IMR-90 (cell line): ENCODE results near the gene ASXL1. TPM values are rescaled to one million over a fixed set of nuclear protein-coding genes. Genes with fewer than 3 reads are reported as not detected.

ENCODE experiments used
- ATAC-seq: fragments of 200-7000 bp; cut with Tn5 transposase; 2 replicates; pipeline ENCODE4 v1.9.1; 2020; ENCODE audit warnings: low read depth, mild to moderate bottlenecking, moderate library complexity
- BruUV-seq: library from RNA; stranded (reverse); fragments of 400-500 nt; replicated peaks from 2 replicates; lab custom pipeline; 2021; lab: Mats Ljungman, UMichigan
- CTCF ChIA-PET: fragments of 300-600 bp; formaldehyde crosslinking; extraction: SDS; loops from one replicate; lab custom pipeline; 2021; ENCODE audit warnings: antibody characterized with exemption; lab: Yijun Ruan, JAX
- POLR2A ChIA-PET: fragments of 300-600 bp; sonication (Branson Sonifier 250); formaldehyde crosslinking; loops from one replicate; lab custom pipeline; 2022; ENCODE audit warnings: antibody characterized with exemption; ENCODE audit not compliant: unreplicated experiment; lab: Charles Lee
- DNase-seq: peaks from one replicate; pipeline ENCODE4 v3.0.0; 2013
- H2AFZ ChIP-seq: replicated peaks from 2 replicates; pipeline ENCODE3; 2013; ENCODE audit warnings: low read length, mild to moderate bottlenecking; ENCODE audit not compliant: poor library complexity
- H2AK5ac ChIP-seq: 2 replicates; pipeline ENCODE4 v1.6.1; 2013; ENCODE audit warnings: low read depth, low read length, inconsistent platforms
- H2AK9ac ChIP-seq: replicated peaks from 2 replicates; pipeline ENCODE3; 2013; ENCODE audit warnings: mild to moderate bottlenecking, low read depth, low read length, moderate library complexity; ENCODE audit not compliant: poor library complexity
- H2BK120ac ChIP-seq: 2 replicates; pipeline ENCODE4 v1.6.1; 2013; ENCODE audit warnings: low read depth, low read length, inconsistent platforms
- H2BK15ac ChIP-seq: 3 replicates; pipeline ENCODE4 v1.6.1; 2013; ENCODE audit warnings: low read depth, low read length, inconsistent platforms
- H2BK20ac ChIP-seq: 2 replicates; pipeline ENCODE4 v1.6.1; 2013; ENCODE audit warnings: low read depth, mild to moderate bottlenecking, inconsistent platforms, low read length, moderate library complexity
- H2BK5ac ChIP-seq: 2 replicates; pipeline ENCODE4 v1.6.1; 2013; ENCODE audit warnings: mild to moderate bottlenecking, low read depth, low read length, inconsistent platforms; ENCODE audit not compliant: poor library complexity, severe bottlenecking
- H3K14ac ChIP-seq: replicated peaks from 2 replicates; pipeline ENCODE4 v1.6.1; 2013; ENCODE audit warnings: low read depth, low read length, inconsistent platforms
- H3K18ac ChIP-seq: 2 replicates; pipeline ENCODE4 v1.6.1; 2013; ENCODE audit warnings: low read depth, low read length, control low read depth
- H3K23ac ChIP-seq: 2 replicates; pipeline ENCODE4 v1.6.1; 2013; ENCODE audit warnings: low read depth, low read length, inconsistent platforms
- H3K27ac ChIP-seq: 2 replicates; pipeline ENCODE4 v1.5.1; 2013; ENCODE audit warnings: mild to moderate bottlenecking, control low read depth, low read length; ENCODE audit not compliant: insufficient read depth
- H3K27me3 ChIP-seq: 2 replicates; pipeline ENCODE4 v1.6.1; 2013; ENCODE audit warnings: low read length; ENCODE audit not compliant: control insufficient read depth, insufficient read depth
- H3K36me3 ChIP-seq: 2 replicates; pipeline ENCODE4 v1.6.1; 2013; ENCODE audit warnings: low read length, mixed read lengths; ENCODE audit not compliant: control insufficient read depth, insufficient read depth
- H3K4ac ChIP-seq: 2 replicates; pipeline ENCODE4 v1.6.1; 2013; ENCODE audit warnings: low read depth, low read length, inconsistent platforms
- H3K4me1 ChIP-seq: 2 replicates; pipeline ENCODE4 v1.6.1; 2013; ENCODE audit warnings: low read length, mixed read lengths; ENCODE audit not compliant: control insufficient read depth, insufficient read depth
- H3K4me2 ChIP-seq: 2 replicates; pipeline ENCODE4 v1.6.1; 2013; ENCODE audit warnings: low read depth, mild to moderate bottlenecking, control low read depth, low read length, moderate library complexity
- H3K4me3 ChIP-seq: 2 replicates; pipeline ENCODE4 v1.5.1; 2013; ENCODE audit warnings: low read depth, mild to moderate bottlenecking, control low read depth, low read length, moderate library complexity; ENCODE audit not compliant: insufficient read depth
- H3K56ac ChIP-seq: 2 replicates; pipeline ENCODE4 v1.6.1; 2013; ENCODE audit warnings: low read length, inconsistent platforms; ENCODE audit not compliant: insufficient read depth; ENCODE audit errors: extremely low read depth
- H3K79me1 ChIP-seq, 2 experiments: 2 replicates each; pipeline ENCODE4 v1.6.1; 2013; ENCODE audit warnings: low read length in 2 of 2, inconsistent platforms in 1 of 2, low read depth in 1 of 2
- H3K9ac ChIP-seq: 2 replicates; pipeline ENCODE4 v1.6.1; 2013; ENCODE audit warnings: low read depth, low read length, control low read depth
- H3K9me1 ChIP-seq: 2 replicates; pipeline ENCODE4 v1.6.1; 2013; ENCODE audit warnings: low read length, inconsistent platforms; ENCODE audit not compliant: insufficient read depth
- H3K9me3 ChIP-seq: 2 replicates; pipeline ENCODE4 v1.6.1; 2013; ENCODE audit warnings: low read length; ENCODE audit not compliant: control insufficient read depth, insufficient read depth
- H4K20me1 ChIP-seq: 2 replicates; pipeline ENCODE4 v1.6.1; 2013; ENCODE audit warnings: low read length, inconsistent platforms; ENCODE audit not compliant: insufficient read depth
- H4K5ac ChIP-seq: 2 replicates; pipeline ENCODE4 v1.6.1; 2013; ENCODE audit warnings: mild to moderate bottlenecking, low read depth, low read length, control low read depth
- H4K8ac ChIP-seq, 2 experiments: 2 replicates each; pipeline ENCODE4 v1.6.1; 2013; ENCODE audit warnings: low read depth in 2 of 2, low read length in 2 of 2, control low read depth in 1 of 2, inconsistent platforms in 1 of 2
- H4K91ac ChIP-seq: 2 replicates; pipeline ENCODE4 v1.6.1; 2013; ENCODE audit warnings: low read depth, low read length, inconsistent platforms; ENCODE audit not compliant: insufficient read depth
- BHLHE40 ChIP-seq: fragments of 150-350 bp; IDR thresholded peaks from 2 replicates; pipeline ENCODE4 v1.6.1; 2016; ENCODE audit warnings: mild to moderate bottlenecking, low read depth, low read length
- CEBPB ChIP-seq: IDR thresholded peaks from 2 replicates; pipeline ENCODE4 v1.6.1; 2012; ENCODE audit warnings: low read depth, low read length, improper control_type of control experiment
- CHD1 ChIP-seq: IDR thresholded peaks from 2 replicates; pipeline ENCODE4 v1.6.1; 2012; ENCODE audit warnings: low read depth, low read length, improper control_type of control experiment
- CTCF ChIP-seq: conservative IDR thresholded peaks from 2 replicates; pipeline ENCODE4 v1.5.1; 2012; ENCODE audit warnings: mild to moderate bottlenecking, low read depth, low read length, improper control_type of control experiment
- FOS ChIP-seq: fragments of 150-350 bp; IDR thresholded peaks from 2 replicates; pipeline ENCODE4 v1.6.1; 2016; ENCODE audit warnings: low read depth, low read length
- MAFK ChIP-seq: IDR thresholded peaks from 2 replicates; pipeline ENCODE4 v1.6.1; 2012; ENCODE audit warnings: low read depth, low read length, improper control_type of control experiment
- MAZ ChIP-seq: IDR thresholded peaks from 2 replicates; pipeline ENCODE4 v1.6.1; 2012; ENCODE audit warnings: low read depth, mild to moderate bottlenecking, low read length, improper control_type of control experiment, moderate library complexity, borderline replicate concordance
- MXI1 ChIP-seq: IDR thresholded peaks from 2 replicates; pipeline ENCODE4 v1.6.1; 2012; ENCODE audit warnings: low read depth, mild to moderate bottlenecking, low read length, moderate library complexity, borderline replicate concordance
- NFE2L2 ChIP-seq: fragments of 150-350 bp; IDR thresholded peaks from 2 replicates; pipeline ENCODE4 v1.6.1; 2016; ENCODE audit warnings: low read depth, mild to moderate bottlenecking, low read length
- POLR2A ChIP-seq: IDR thresholded peaks from 2 replicates; pipeline ENCODE4 v1.6.1; 2012; ENCODE audit warnings: mild to moderate bottlenecking, low read depth, low read length
- RCOR1 ChIP-seq: IDR thresholded peaks from 2 replicates; pipeline ENCODE4 v1.6.1; 2012; ENCODE audit warnings: mild to moderate bottlenecking, low read length, improper control_type of control experiment; ENCODE audit not compliant: insufficient replicate concordance
- RFX5 ChIP-seq: IDR thresholded peaks from 2 replicates; pipeline ENCODE4 v1.8.0; 2012; ENCODE audit warnings: low read depth, mild to moderate bottlenecking, low read length, moderate library complexity
- SMC3 ChIP-seq: fragments of 150-350 bp; IDR thresholded peaks from 2 replicates; pipeline ENCODE4 v1.6.1; 2016; ENCODE audit warnings: low read depth, mild to moderate bottlenecking, antibody characterized with exemption, low read length, moderate library complexity
- USF2 ChIP-seq: fragments of 150-350 bp; IDR thresholded peaks from 2 replicates; pipeline ENCODE4 v1.6.1; 2017; ENCODE audit warnings: mild to moderate bottlenecking, antibody characterized with exemption, low read length, low read depth
- WGBS, 2 experiments: methylation state at CpG; one replicate each; pipeline versions ENCODE4 v1.1.5 to v1.1.7; 2013; ENCODE audit warnings: missing lambda C conversion rate in 2 of 2; ENCODE audit not compliant: insufficient read length in 1 of 2; ENCODE audit errors: extremely low coverage in 2 of 2; 5-methylcytosine and 5-hydroxymethylcytosine counted together
- dilution Hi-C: fragments of 300-500 bp; cut with HindIII; formaldehyde crosslinking; loops from one replicate; pipeline ENCODE4 v1.14.3; 2018; ENCODE audit warnings: low sequenced_read_pairs; ENCODE audit not compliant: unreplicated experiment
- in situ Hi-C: fragments of 300-500 bp; cut with MboI; formaldehyde crosslinking; loops from 3 replicates; pipeline ENCODE4 v1.14.3; 2019; ENCODE audit warnings: low sequenced_read_pairs, inconsistent platforms, mixed read lengths
- intact Hi-C: fragments of 100-400 bp; cut with micrococcal nuclease; formaldehyde crosslinking; loops from 2 replicates; pipeline ENCODE4 v1.10.0; 2022
- polyA plus RNA-seq, 3 experiments: library from polyadenylated mRNA; depleted of rRNA; stranded (reverse); fragments of >200 nt; gene quantifications; 2 replicates each; pipeline ENCODE4 v1.2.3, GENCODE V29; 2012; ENCODE audit warnings: low replicate concordance in 1 of 3
- total RNA-seq: library from RNA; depleted of rRNA; stranded (reverse); fragments of >200 nt; gene quantifications from 2 replicates; pipeline ENCODE4 v1.2.3, GENCODE V29; 2012

ASXL1 gene
- total and polyA plus RNA-seq, 2 of the 4 experiments (the other 2 are of a cell fraction): 29.9 to 37.1 TPM

GRCh38 chr20:32440758-32441078 is 82.6 kb downstream of the ASXL1 start (continued):
- TF ChIP-seq CTCF: no peak
- no peak for TF ChIP-seq SMC3

- intact Hi-C loops: no loop called here
- CTCF ChIA-PET: no interaction called here
- BruUV-seq: no TSS peak
- TF ChIP-seq FOS: no peak
- no peak for TF ChIP-seq CHD1
- no peak for TF ChIP-seq BHLHE40
- TF ChIP-seq CEBPB: no peak
- no peak for TF ChIP-seq SMC3
- TF ChIP-seq CTCF: no peak
- TF ChIP-seq MAZ: no peak
- TF ChIP-seq RCOR1: no peak
- TF ChIP-seq POLR2A: no peak
- TF ChIP-seq MAFK: no peak
- TF ChIP-seq MXI1: no peak
- TF ChIP-seq NFE2L2: no peak
- TF ChIP-seq USF2: no peak
- TF ChIP-seq RFX5: no peak
These were observed 83.5 kb downstream of the ASXL1 start for GRCh38 chr20:32441638-32442037.

More at GRCh38 chr20:32441638-32442037, 83.5 kb downstream of the ASXL1 start:
- no peak overlapping the region for H2BK15ac ChIP-seq
- no peak overlapping the region for H3K4me2 ChIP-seq
- H3K18ac ChIP-seq: no peak overlapping the region
- H2BK20ac ChIP-seq: no peak overlapping the region
- no peak overlapping the region for H3K27ac ChIP-seq
- no peak overlapping the region for H2BK120ac ChIP-seq
- no peak overlapping the region for H4K8ac ChIP-seq
- no peak overlapping the region for H3K14ac ChIP-seq
- dilution Hi-C loops: no loop called here
- no peak overlapping the region for H3K4ac ChIP-seq
- peaks cover 42% of the 10 kb centered on the region for H3K9me1 ChIP-seq
- 82% methylated on average over 2 of the region's 4 CpGs; no CpG with 5 or more reads in 1 of the 2 experiments for WGBS, 2 experiments
- H2AK9ac ChIP-seq: no peak overlapping the region
- H2AK5ac ChIP-seq: no peak overlapping the region
- in situ Hi-C loops: no loop called here
- H3K9me3 ChIP-seq: no peaks in the 10 kb centered on the region
- H3K27me3 ChIP-seq: no peaks in the 10 kb centered on the region
- no peak overlapping the region for H4K5ac ChIP-seq
- H3K79me1 ChIP-seq: peaks cover 31 to 90% of the 10 kb centered on the region in 2 experiments; a peak in 3 of 4 replicates
- H3K56ac ChIP-seq: no peak overlapping the region
- H4K20me1 ChIP-seq: peaks cover 65% of the 10 kb centered on the region
- H3K4me3 ChIP-seq: no peak overlapping the region
- no peak overlapping the region for H2AFZ ChIP-seq
- H3K9ac ChIP-seq: no peak overlapping the region
- peaks cover 58% of the 10 kb centered on the region for H3K36me3 ChIP-seq
- ATAC-seq (no peak), DNase-seq (no peak)
- no peak overlapping the region for H2BK5ac ChIP-seq
- no peak overlapping the region for H3K23ac ChIP-seq
- H3K4me1 ChIP-seq: peaks cover 9% of the 10 kb centered on the region
- no peak overlapping the region for H4K91ac ChIP-seq
- POLR2A ChIA-PET: no interaction called here
